ENCODE data around the gene ROGDI. TPM values are rescaled to one million over a fixed set of nuclear protein-coding genes. Genes with fewer than 3 reads are reported as not detected.
"Not testable (repeated sequence)": the region's sequence is repeated elsewhere in the genome, so short reads cannot be mapped to it uniquely, and the experiment has no call there.

Gene ROGDI
- polyA plus RNA-seq, 1 donor (not counting 4 experiments of a cell fraction or from before 2014, with no cell fraction given), result 20.5 TPM

DNA sequence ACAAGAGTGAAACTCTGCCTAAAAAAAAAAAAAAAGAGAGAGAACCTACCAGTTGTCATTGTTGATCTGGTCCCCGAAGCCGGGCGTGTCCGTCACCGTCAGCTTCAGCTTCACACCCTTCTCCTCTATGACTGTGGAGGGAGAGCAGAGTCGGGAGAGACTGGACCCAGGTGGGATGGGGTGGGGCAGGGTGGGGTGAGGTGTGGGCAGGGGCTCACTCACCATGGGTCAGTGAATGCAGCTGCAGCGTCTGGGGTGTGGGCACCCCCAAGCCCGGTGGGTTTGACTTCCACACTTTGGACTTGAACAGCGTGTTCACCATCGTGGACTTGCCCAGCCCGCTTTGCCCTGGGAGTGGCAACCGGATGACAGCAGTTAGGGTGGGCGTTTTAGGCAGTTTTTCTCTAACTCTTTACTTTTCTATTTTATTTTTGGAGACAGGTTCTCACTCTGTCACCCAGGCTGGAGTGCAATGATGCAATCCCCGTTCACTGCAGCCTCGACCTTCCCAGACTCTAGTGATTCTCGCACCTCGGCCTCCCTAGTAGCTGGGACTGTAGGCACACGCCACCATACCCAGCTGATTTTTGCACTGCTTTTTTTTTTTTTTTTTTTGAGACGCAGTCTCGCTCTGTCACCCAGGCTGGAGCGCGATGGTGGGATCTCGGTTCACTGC, 16.5 kb downstream of the ROGDI start:
- FAIRE-seq (no peak), DNase-seq (ENCODE audit: low read depth, low spot score) (no peak)
- Histone ChIP-seq H3K9ac (ENCODE audit: control insufficient read depth, extremely low read depth, insufficient read depth, low read length) (no peak overlapping the region), H4K20me1 (ENCODE audit: control insufficient read depth, extremely low read depth, insufficient read depth, low read length) (no peaks in the 10 kb centered on the region), H3K4me3 (ENCODE audit: control insufficient read depth in 2 of 3, extremely low read depth in 1 of 3, insufficient read depth in 2 of 3, low read depth in 1 of 3, low read length in 3 of 3) (no peak overlapping the region), H3K79me2 (ENCODE audit: control insufficient read depth, insufficient read depth, low read length) (no peaks in the 10 kb centered on the region), H2AFZ (ENCODE audit: control insufficient read depth, low read length) (no peak overlapping the region), H3K27ac (ENCODE audit: control insufficient read depth, insufficient read depth, low read length) (no peak overlapping the region), H3K9me1 (ENCODE audit: control insufficient read depth, extremely low read depth, insufficient read depth, low read length) (no peaks in the 10 kb centered on the region), H3K4me1 (ENCODE audit: control insufficient read depth, extremely low read depth, insufficient read depth, low read length) (peaks cover 2% of the 10 kb centered on the region), H3K4me2 (ENCODE audit: control insufficient read depth, extremely low read depth, insufficient read depth, low read depth, low read length) (no peak overlapping the region), H3K36me3 (ENCODE audit: control insufficient read depth in 2 of 2, extremely low read depth in 1 of 2, insufficient read depth in 2 of 2, low read length in 2 of 2) (no peaks in the 10 kb centered on the region), H3K9me3 (ENCODE audit: control insufficient read depth, low read depth, low read length) (no peaks in the 10 kb centered on the region), H3K27me3 (ENCODE audit: control insufficient read depth, extremely low read depth, insufficient read depth, low read length) (no peaks in the 10 kb centered on the region)
- dilution Hi-C loops (cut with MboI; ENCODE audit: extremely low pct_ligation_motif_present, low sequenced_read_pairs), result no loop called here
- TF ChIP-seq CTCF (optimal IDR thresholded peaks at IDR 0.05 in 1 of 3, IDR thresholded peaks at IDR 0.05 in 1 of 3, conservative IDR thresholded peaks at IDR 0.05 in 1 of 3; ENCODE audit: extremely low read depth in 1 of 3, insufficient read depth in 2 of 3, low read length in 3 of 3) (no peak), EZH2 (IDR thresholded peaks at IDR 0.05; ENCODE audit: low read length) (no peak)

- H3K4me1 ChIP-seq (ENCODE audit: control insufficient read depth, extremely low read depth, insufficient read depth, low read length); H3K9me1 ChIP-seq (ENCODE audit: control insufficient read depth, extremely low read depth, insufficient read depth, low read length); FAIRE-seq; H3K79me2 ChIP-seq (ENCODE audit: control insufficient read depth, insufficient read depth, low read length); H3K27ac ChIP-seq (ENCODE audit: control insufficient read depth, insufficient read depth, low read length); H3K4me2 ChIP-seq (ENCODE audit: control insufficient read depth, extremely low read depth, insufficient read depth, low read depth, low read length); dilution Hi-C loops (cut with MboI; ENCODE audit: extremely low pct_ligation_motif_present, low sequenced_read_pairs); H3K27me3 ChIP-seq (ENCODE audit: control insufficient read depth, extremely low read depth, insufficient read depth, low read length); H3K9ac ChIP-seq (ENCODE audit: control insufficient read depth, extremely low read depth, insufficient read depth, low read length); H3K4me3 ChIP-seq (ENCODE audit: control insufficient read depth in 2 of 3, extremely low read depth in 1 of 3, insufficient read depth in 2 of 3, low read depth in 1 of 3, low read length in 3 of 3); DNase-seq (ENCODE audit: low read depth, low spot score); H4K20me1 ChIP-seq (ENCODE audit: control insufficient read depth, extremely low read depth, insufficient read depth, low read length); H2AFZ ChIP-seq (ENCODE audit: control insufficient read depth, low read length); H3K9me3 ChIP-seq (ENCODE audit: control insufficient read depth, low read depth, low read length); H3K36me3 ChIP-seq (ENCODE audit: control insufficient read depth in 2 of 2, extremely low read depth in 1 of 2, insufficient read depth in 2 of 2, low read length in 2 of 2): not testable (repeated sequence)
Observed at GRCh38 chr16:4784444-4784987, 17.9 kb downstream of the ROGDI start.

DNA sequence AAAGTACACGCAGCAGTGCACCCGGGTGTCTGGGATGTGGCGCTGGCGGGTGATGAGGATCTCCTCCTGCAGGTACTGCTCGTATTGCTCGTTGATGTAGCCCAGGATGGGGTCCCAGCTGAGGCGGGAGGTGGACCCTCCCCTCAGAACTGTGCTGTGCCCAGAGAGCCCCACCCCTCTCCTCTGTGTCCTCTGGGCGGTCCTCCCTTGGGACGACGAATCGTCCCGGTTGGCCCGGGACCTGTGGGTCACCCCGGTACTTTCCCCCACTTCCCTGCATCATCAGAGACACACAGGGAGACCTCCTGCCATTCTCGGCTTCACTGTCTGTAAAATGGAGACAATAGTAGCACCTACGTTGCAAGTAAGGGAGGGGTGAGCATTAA, 18.5 kb downstream of the ROGDI start:
- Histone ChIP-seq H3K36me3 (ENCODE audit: control insufficient read depth in 2 of 2, extremely low read depth in 1 of 2, insufficient read depth in 2 of 2, low read length in 2 of 2) (no peaks in the 10 kb centered on the region), H3K9me3 (ENCODE audit: control insufficient read depth, low read depth, low read length) (no peaks in the 10 kb centered on the region), H3K4me2 (ENCODE audit: control insufficient read depth, extremely low read depth, insufficient read depth, low read depth, low read length) (no peak overlapping the region), H2AFZ (ENCODE audit: control insufficient read depth, low read length) (no peak overlapping the region), H3K27me3 (ENCODE audit: control insufficient read depth, extremely low read depth, insufficient read depth, low read length) (no peaks in the 10 kb centered on the region), H3K4me1 (ENCODE audit: control insufficient read depth, extremely low read depth, insufficient read depth, low read length) (peaks cover 7% of the 10 kb centered on the region), H3K9me1 (ENCODE audit: control insufficient read depth, extremely low read depth, insufficient read depth, low read length) (no peaks in the 10 kb centered on the region), H4K20me1 (ENCODE audit: control insufficient read depth, extremely low read depth, insufficient read depth, low read length) (no peaks in the 10 kb centered on the region), H3K9ac (ENCODE audit: control insufficient read depth, extremely low read depth, insufficient read depth, low read length) (no peak overlapping the region), H3K79me2 (ENCODE audit: control insufficient read depth, insufficient read depth, low read length) (no peaks in the 10 kb centered on the region), H3K27ac (ENCODE audit: control insufficient read depth, insufficient read depth, low read length) (no peak overlapping the region), H3K4me3 (ENCODE audit: control insufficient read depth in 2 of 3, extremely low read depth in 1 of 3, insufficient read depth in 2 of 3, low read depth in 1 of 3, low read length in 3 of 3) (no peak overlapping the region)
- TF ChIP-seq CTCF (optimal IDR thresholded peaks at IDR 0.05 in 1 of 3, IDR thresholded peaks at IDR 0.05 in 1 of 3, conservative IDR thresholded peaks at IDR 0.05 in 1 of 3; ENCODE audit: extremely low read depth in 1 of 3, insufficient read depth in 2 of 3, low read length in 3 of 3) (no peak), EZH2 (IDR thresholded peaks at IDR 0.05; ENCODE audit: low read length) (no peak)
- no peak for DNase-seq (ENCODE audit: low read depth, low spot score)
- dilution Hi-C loops (cut with MboI; ENCODE audit: extremely low pct_ligation_motif_present, low sequenced_read_pairs), result no loop called here
- no peak for FAIRE-seq
